ENCODE results near the gene SH3BP1.
A peak's percentile ranks its signal among the peaks of the same experiment; 100 is the strongest.

SH3BP1 gene

DNA sequence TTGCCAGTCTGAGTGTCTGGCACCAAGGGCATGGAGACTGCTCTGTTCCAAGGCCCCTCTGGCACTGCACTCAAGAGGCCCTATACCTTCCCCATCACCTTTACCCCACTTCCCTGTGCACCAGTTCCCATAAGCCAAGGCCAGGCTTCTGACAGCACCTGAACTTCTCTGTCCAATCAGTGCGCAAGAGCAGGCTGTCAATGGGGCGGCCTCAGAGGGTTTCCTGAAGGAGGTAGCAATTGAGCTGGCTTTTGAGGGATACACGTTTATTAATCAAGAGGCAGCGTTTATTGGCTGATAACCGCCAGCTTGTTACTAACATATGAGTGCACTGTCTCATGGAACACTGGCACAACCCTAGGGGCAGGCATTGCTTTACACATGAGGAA is 2.1 kb downstream of the SH3BP1 start:
- Histone ChIP-seq H3K27me3 (ENCODE audit: control insufficient read depth, insufficient read depth, low read length) (no peaks in the 10 kb centered on the region), H3K27ac (no peak overlapping the region), H2AFZ (no peak overlapping the region), H3K36me3 (ENCODE audit: control insufficient read depth, insufficient read depth, low read length) (no peaks in the 10 kb centered on the region), H3K79me2 (peaks cover 2% of the 10 kb centered on the region), H3K4me1 (peaks cover 15% of the 10 kb centered on the region), H3K4me2 (ENCODE audit: low read length) (no peak overlapping the region), H3K4me3 (ENCODE audit: low read depth, low read length) (no peak overlapping the region), H3K9me3 (ENCODE audit: control insufficient read depth, low read length) (no peaks in the 10 kb centered on the region), H3K9ac (no peak overlapping the region)
- TF ChIP-seq, protein P1, sequence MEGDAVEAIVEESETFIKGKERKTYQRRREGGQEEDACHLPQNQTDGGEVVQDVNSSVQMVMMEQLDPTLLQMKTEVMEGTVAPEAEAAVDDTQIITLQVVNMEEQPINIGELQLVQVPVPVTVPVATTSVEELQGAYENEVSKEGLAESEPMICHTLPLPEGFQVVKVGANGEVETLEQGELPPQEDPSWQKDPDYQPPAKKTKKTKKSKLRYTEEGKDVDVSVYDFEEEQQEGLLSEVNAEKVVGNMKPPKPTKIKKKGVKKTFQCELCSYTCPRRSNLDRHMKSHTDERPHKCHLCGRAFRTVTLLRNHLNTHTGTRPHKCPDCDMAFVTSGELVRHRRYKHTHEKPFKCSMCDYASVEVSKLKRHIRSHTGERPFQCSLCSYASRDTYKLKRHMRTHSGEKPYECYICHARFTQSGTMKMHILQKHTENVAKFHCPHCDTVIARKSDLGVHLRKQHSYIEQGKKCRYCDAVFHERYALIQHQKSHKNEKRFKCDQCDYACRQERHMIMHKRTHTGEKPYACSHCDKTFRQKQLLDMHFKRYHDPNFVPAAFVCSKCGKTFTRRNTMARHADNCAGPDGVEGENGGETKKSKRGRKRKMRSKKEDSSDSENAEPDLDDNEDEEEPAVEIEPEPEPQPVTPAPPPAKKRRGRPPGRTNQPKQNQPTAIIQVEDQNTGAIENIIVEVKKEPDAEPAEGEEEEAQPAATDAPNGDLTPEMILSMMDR (IDR thresholded peaks at IDR 0.05): no peak

DNA sequence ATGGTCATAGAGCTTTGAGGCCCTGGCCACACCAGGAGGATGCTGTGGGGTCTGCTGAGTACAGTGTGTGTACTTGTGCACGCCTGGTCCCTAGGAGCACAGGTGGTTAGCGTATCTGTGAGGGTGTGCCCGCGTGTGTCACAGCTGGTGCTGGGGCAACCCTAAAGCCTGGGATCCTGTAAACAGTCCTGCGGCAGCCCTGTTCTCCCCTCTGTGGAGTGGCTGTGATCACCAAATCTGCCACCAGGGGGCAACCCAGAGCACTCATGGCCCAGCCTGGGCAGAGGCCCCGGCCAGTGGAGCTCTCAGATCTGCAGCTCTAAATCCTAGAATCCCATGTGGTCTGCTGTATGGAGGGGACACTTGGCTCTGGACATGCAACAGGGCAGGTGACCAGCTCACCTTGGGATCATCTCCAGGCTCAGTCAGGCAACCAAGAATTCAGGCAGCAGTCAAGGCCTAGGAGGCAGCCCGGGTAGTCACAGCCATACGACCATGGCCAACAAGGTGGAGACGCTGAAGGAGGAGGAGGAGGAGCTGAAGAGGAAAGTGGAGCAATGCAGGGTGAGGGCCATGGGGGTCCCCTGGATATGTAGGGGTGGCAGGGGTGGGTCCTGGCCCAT is 3.9 kb downstream of the SH3BP1 start:
- Histone ChIP-seq H3K36me3 (ENCODE audit: control insufficient read depth, insufficient read depth, low read length) (no peaks in the 10 kb centered on the region), H3K79me2 (peaks cover 2% of the 10 kb centered on the region), H3K4me2 (ENCODE audit: low read length) (no peak overlapping the region), H3K9ac (no peak overlapping the region), H3K27me3 (ENCODE audit: control insufficient read depth, insufficient read depth, low read length) (no peaks in the 10 kb centered on the region), H2AFZ (peak overlapping the region; percentile 42), H3K27ac (no peak overlapping the region), H3K4me1 (peaks cover 6% of the 10 kb centered on the region), H3K4me3 (ENCODE audit: low read depth, low read length) (no peak overlapping the region), H3K9me3 (ENCODE audit: control insufficient read depth, low read length) (no peaks in the 10 kb centered on the region)
- TF ChIP-seq, protein P1 (IDR thresholded peaks at IDR 0.05): peak; percentile 80

GRCh38 chr22:37647317-37647716 is 7.8 kb downstream of the SH3BP1 start:
- Histone ChIP-seq H3K36me3 (ENCODE audit: control insufficient read depth, insufficient read depth, low read length) (no peaks in the 10 kb centered on the region), H3K4me3 (ENCODE audit: low read depth, low read length) (no peak overlapping the region), H3K27me3 (ENCODE audit: control insufficient read depth, insufficient read depth, low read length) (no peaks in the 10 kb centered on the region), H3K9ac (no peak overlapping the region), H3K27ac (no peak overlapping the region), H2AFZ (no peak overlapping the region), H3K4me1 (no peaks in the 10 kb centered on the region), H3K79me2 (peaks cover 2% of the 10 kb centered on the region), H3K9me3 (ENCODE audit: control insufficient read depth, low read length) (no peaks in the 10 kb centered on the region), H3K4me2 (ENCODE audit: low read length) (no peak overlapping the region)
- TF ChIP-seq, protein P1 (IDR thresholded peaks at IDR 0.05): no peak

- Histone ChIP-seq H3K9ac (no peak overlapping the region), H3K27ac (no peak overlapping the region), H3K4me2 (ENCODE audit: low read length) (no peak overlapping the region), H3K27me3 (ENCODE audit: control insufficient read depth, insufficient read depth, low read length) (no peaks in the 10 kb centered on the region), H3K4me1 (no peaks in the 10 kb centered on the region), H3K9me3 (ENCODE audit: control insufficient read depth, low read length) (no peaks in the 10 kb centered on the region), H3K4me3 (ENCODE audit: low read depth, low read length) (no peak overlapping the region), H2AFZ (no peak overlapping the region), H3K36me3 (ENCODE audit: control insufficient read depth, insufficient read depth, low read length) (no peaks in the 10 kb centered on the region), H3K79me2 (peaks cover 2% of the 10 kb centered on the region)
- TF ChIP-seq, protein P1 (IDR thresholded peaks at IDR 0.05): no peak
Observed at GRCh38 chr22:37647928-37648327, 8.5 kb downstream of the SH3BP1 start.

GRCh38 chr22:37650463-37651136 is 11.1 kb downstream of the SH3BP1 start:
- H3K4me1 ChIP-seq: no peaks in the 10 kb centered on the region
- TF ChIP-seq, protein P1 (IDR thresholded peaks at IDR 0.05): no peak
- no peaks in the 10 kb centered on the region for H3K9me3 ChIP-seq (ENCODE audit: control insufficient read depth, low read length)
- H3K27ac ChIP-seq: no peak overlapping the region
- no peak overlapping the region for H3K9ac ChIP-seq
- no peak overlapping the region for H2AFZ ChIP-seq
- H3K27me3 ChIP-seq (ENCODE audit: control insufficient read depth, insufficient read depth, low read length): no peaks in the 10 kb centered on the region
- no peaks in the 10 kb centered on the region for H3K36me3 ChIP-seq (ENCODE audit: control insufficient read depth, insufficient read depth, low read length)
- H3K4me2 ChIP-seq (ENCODE audit: low read length): no peak overlapping the region
- H3K79me2 ChIP-seq: no peaks in the 10 kb centered on the region
- H3K4me3 ChIP-seq (ENCODE audit: low read depth, low read length): no peak overlapping the region
